Trophoblast cell (in vitro differentiated cells and primary cell): ENCODE data around the gene GOLGA5.
"Not testable (repeated sequence)": the region's sequence is repeated elsewhere in the genome, so short reads cannot be mapped to it uniquely, and the experiment has no call there.

Experiments used
- DNase-seq, 2 donors: peaks; one replicate each; pipeline ENCODE4 v3.0.0-alpha.2; 2016
- H2AFZ ChIP-seq: 2 replicates; pipeline ENCODE4 v1.6.1; 2013; ENCODE audit warnings: low read length, moderate library complexity, mild to moderate bottlenecking; ENCODE audit not compliant: insufficient read depth, poor library complexity
- H2AK5ac ChIP-seq: 2 replicates; pipeline ENCODE4 v1.6.1; 2013; ENCODE audit warnings: mild to moderate bottlenecking, low read length
- H2BK120ac ChIP-seq: 2 replicates; pipeline ENCODE4 v1.6.1; 2013; ENCODE audit warnings: low read length, mild to moderate bottlenecking, moderate library complexity; ENCODE audit not compliant: insufficient read depth, poor library complexity
- H2BK12ac ChIP-seq: 2 replicates; pipeline ENCODE4 v1.6.1; 2013; ENCODE audit warnings: mild to moderate bottlenecking, low read length, moderate library complexity
- H2BK5ac ChIP-seq: 2 replicates; pipeline ENCODE4 v1.6.1; 2013; ENCODE audit warnings: low read length, low read depth, moderate library complexity, mild to moderate bottlenecking; ENCODE audit not compliant: poor library complexity
- H3K14ac ChIP-seq: 2 replicates; pipeline ENCODE4 v1.6.1; 2013; ENCODE audit warnings: mild to moderate bottlenecking, low read length
- H3K18ac ChIP-seq: 2 replicates; pipeline ENCODE4 v1.6.1; 2013; ENCODE audit warnings: mild to moderate bottlenecking, low read length
- H3K23ac ChIP-seq: 2 replicates; pipeline ENCODE4 v1.6.1; 2013; ENCODE audit warnings: low read length
- H3K27ac ChIP-seq: 2 replicates; pipeline ENCODE4 v1.5.1; 2013; ENCODE audit warnings: low read depth, mild to moderate bottlenecking, inconsistent platforms, low read length, moderate library complexity
- H3K27me3 ChIP-seq: 2 replicates; pipeline ENCODE4 v1.6.1; 2013; ENCODE audit warnings: inconsistent platforms, mild to moderate bottlenecking, low read length, moderate library complexity; ENCODE audit not compliant: insufficient read depth
- H3K36me3 ChIP-seq, 2 experiments: 1 replicate in 1 of 2; 2 replicates in 1 of 2; pipeline ENCODE4 v1.6.1; 2013; ENCODE audit warnings: low read length in 2 of 2, mild to moderate bottlenecking in 2 of 2, moderate library complexity in 1 of 2; ENCODE audit not compliant: insufficient read depth in 2 of 2, control insufficient read depth in 1 of 2
- H3K4ac ChIP-seq: 2 replicates; pipeline ENCODE4 v1.6.1; 2013; ENCODE audit warnings: low read depth, mild to moderate bottlenecking, low read length, moderate library complexity
- H3K4me1 ChIP-seq, 2 experiments: 1 replicate in 1 of 2; 2 replicates in 1 of 2; pipeline ENCODE4 v1.6.1; 2013; ENCODE audit warnings: low read length in 2 of 2, mild to moderate bottlenecking in 2 of 2, moderate library complexity in 1 of 2; ENCODE audit not compliant: insufficient read depth in 2 of 2, control insufficient read depth in 1 of 2
- H3K4me2 ChIP-seq: 2 replicates; pipeline ENCODE4 v1.6.1; 2013; ENCODE audit warnings: inconsistent platforms, mild to moderate bottlenecking, low read length, moderate library complexity
- H3K4me3 ChIP-seq: 2 replicates; pipeline ENCODE4 v1.5.1; 2013; ENCODE audit warnings: mild to moderate bottlenecking, low read depth, low read length, inconsistent platforms
- H3K79me1 ChIP-seq: one replicate; pipeline ENCODE4 v1.6.1; 2013; ENCODE audit warnings: low read length
- H3K79me2 ChIP-seq: 2 replicates; pipeline ENCODE4 v1.6.1; 2013; ENCODE audit warnings: low read length, mild to moderate bottlenecking; ENCODE audit not compliant: control insufficient read depth, insufficient read depth, poor library complexity
- H3K9ac ChIP-seq: 2 replicates; pipeline ENCODE4 v1.6.1; 2013; ENCODE audit warnings: mild to moderate bottlenecking, low read length
- H3K9me3 ChIP-seq: 2 replicates; pipeline ENCODE4 v1.6.1; 2013; ENCODE audit warnings: low read depth, mild to moderate bottlenecking, control low read depth, inconsistent platforms, low read length; ENCODE audit not compliant: insufficient read depth
- H4K12ac ChIP-seq: 2 replicates; pipeline ENCODE4 v1.6.1; 2013; ENCODE audit warnings: low read depth, mild to moderate bottlenecking, low read length, moderate library complexity
- H4K8ac ChIP-seq: 2 replicates; pipeline ENCODE4 v1.6.1; 2013; ENCODE audit warnings: low read depth, mild to moderate bottlenecking, low read length, moderate library complexity
- H4K91ac ChIP-seq: one replicate; pipeline ENCODE4 v1.6.1; 2013; ENCODE audit warnings: low read depth, mild to moderate bottlenecking, low read length, moderate library complexity
- WGBS: extraction: QIAGEN DNeasy Blood & Tissue Kit; methylation state at CpG from one replicate; pipeline ENCODE4 v1.1.7; 2013; ENCODE audit warnings: missing lambda C conversion rate; ENCODE audit not compliant: insufficient read length, insufficient coverage; ENCODE audit errors: extremely low coverage; 5-methylcytosine and 5-hydroxymethylcytosine counted together

Gene GOLGA5

DNA sequence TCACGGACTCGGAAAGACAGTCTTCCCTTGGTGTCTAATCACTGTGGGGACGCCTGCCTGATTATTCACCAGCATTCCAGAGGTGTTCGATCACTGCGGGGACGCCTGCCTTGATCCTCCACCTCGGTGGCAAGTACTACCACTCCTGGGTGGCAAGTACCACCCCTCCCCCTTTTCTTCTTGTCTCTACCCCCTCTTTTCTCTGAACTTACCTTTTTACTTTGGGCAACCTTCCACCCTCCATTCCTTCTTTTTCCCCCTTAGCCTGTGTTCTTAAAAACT, 33.6 kb upstream of the GOLGA5 start:
- H3K27me3 ChIP-seq: no peaks in the 10 kb centered on the region
- H2BK120ac ChIP-seq: no peak overlapping the region
- no peak overlapping the region for H3K4me2 ChIP-seq
- H3K4me1 ChIP-seq: peaks cover 0 to 3% of the 10 kb centered on the region in 2 experiments
- no peak overlapping the region for H3K18ac ChIP-seq
- peak overlapping the region; percentile 33 for H4K91ac ChIP-seq
- H3K9me3 ChIP-seq: no peaks in the 10 kb centered on the region
- no peak overlapping the region for H3K4ac ChIP-seq
- no peak overlapping the region for H3K9ac ChIP-seq
- WGBS: no CpG with 5 or more reads among the region's 7 CpGs
- no peak overlapping the region for H3K4me3 ChIP-seq
- no peak overlapping the region for H2BK12ac ChIP-seq
- H2AK5ac ChIP-seq: no peak overlapping the region
- H3K79me1 ChIP-seq: no peaks in the 10 kb centered on the region
- H3K27ac ChIP-seq: no peak overlapping the region
- H2BK5ac ChIP-seq: no peak overlapping the region
- H2AFZ ChIP-seq: no peak overlapping the region
- H3K79me2 ChIP-seq: no peaks in the 10 kb centered on the region
- H3K14ac ChIP-seq: no peak overlapping the region
- H4K8ac ChIP-seq: no peak overlapping the region
- no peak overlapping the region for H4K12ac ChIP-seq
- H3K23ac ChIP-seq: no peak overlapping the region
- DNase-seq: no peak
- H3K36me3 ChIP-seq: no peaks in the 10 kb centered on the region

DNA sequence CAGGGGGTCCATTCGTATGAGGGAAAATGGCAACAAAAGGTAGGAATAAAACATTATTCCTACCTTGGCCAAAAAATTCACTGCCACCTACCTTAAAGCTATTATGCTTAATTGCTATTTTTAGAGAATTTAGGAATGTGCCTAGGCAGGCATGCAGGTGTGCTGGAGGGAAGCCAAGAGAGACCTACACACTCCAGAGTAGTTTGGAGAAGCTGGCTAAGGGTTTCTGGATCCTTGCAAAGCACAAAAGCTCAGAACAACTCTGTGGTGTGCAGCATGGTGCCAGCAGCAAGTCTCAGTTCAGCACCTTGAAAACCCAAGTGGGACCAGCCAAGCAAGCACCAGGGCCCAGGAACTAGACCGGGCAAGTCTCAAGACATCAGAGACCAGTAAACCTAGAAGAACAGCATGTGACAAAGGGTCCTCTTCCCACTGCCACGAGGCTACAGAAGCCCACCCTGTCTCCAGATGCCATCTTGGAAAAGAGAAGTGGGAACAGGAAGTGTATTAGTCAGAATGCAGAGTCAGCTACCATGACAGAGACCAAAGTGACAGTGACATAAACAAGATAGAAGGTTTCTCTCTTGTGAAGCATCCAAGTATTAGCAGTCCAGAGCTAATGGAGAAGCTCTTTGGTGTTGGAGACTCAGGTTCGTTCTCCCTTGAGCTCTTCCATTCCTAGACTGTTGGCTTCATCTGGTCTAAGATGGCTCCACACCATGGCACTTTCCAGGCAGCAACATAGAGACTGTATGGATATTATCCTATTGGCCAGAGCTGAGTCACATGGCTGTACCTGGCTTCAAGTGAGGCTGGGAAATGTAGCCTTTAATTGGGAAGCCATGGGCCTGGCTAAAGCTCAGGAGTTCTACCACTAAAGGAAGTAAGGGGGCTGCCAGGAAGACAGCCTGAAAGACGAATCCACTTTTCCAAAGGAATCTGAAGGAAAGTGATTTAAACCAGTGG, 30.2 kb upstream of the GOLGA5 start:
- H2AK5ac ChIP-seq, H3K4me1 ChIP-seq, H2BK12ac ChIP-seq, H3K27ac ChIP-seq, H4K91ac ChIP-seq, H4K12ac ChIP-seq, H3K9me3 ChIP-seq, H2BK5ac ChIP-seq, DNase-seq, H3K14ac ChIP-seq, H3K4me2 ChIP-seq, H3K9ac ChIP-seq, H3K79me2 ChIP-seq, H3K4me3 ChIP-seq, H3K4ac ChIP-seq, H2AFZ ChIP-seq, H3K36me3 ChIP-seq, H3K79me1 ChIP-seq, H3K23ac ChIP-seq, H2BK120ac ChIP-seq, H3K27me3 ChIP-seq, H4K8ac ChIP-seq, H3K18ac ChIP-seq: not testable (repeated sequence)
- WGBS: no CpG with 5 or more reads among the region's 5 CpGs

DNA sequence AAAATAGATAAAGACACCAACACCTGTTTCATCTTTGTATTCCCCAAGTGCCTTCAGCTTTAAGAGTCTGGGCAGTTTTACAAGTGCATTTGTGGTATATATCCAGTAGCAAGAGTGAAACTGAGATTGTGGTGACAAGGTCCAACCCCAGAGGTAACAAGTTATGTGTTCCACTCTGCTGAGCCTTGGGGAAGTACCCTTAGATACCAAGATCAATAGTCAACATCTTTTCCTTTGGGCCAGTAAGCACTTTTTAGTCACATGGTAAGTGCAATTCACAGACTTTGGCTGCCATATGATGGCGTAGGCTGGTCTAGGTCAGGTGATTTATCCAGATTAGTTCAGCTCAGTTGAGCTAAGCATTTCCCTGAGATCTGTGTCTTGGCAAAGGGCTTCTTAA, 25.9 kb upstream of the GOLGA5 start:
- H3K36me3 ChIP-seq, H4K12ac ChIP-seq, H3K79me1 ChIP-seq, H2BK5ac ChIP-seq, H2BK12ac ChIP-seq, H3K14ac ChIP-seq, H2BK120ac ChIP-seq, H4K8ac ChIP-seq, H4K91ac ChIP-seq, H3K27ac ChIP-seq, H3K9ac ChIP-seq, H3K23ac ChIP-seq, H3K18ac ChIP-seq, H3K4ac ChIP-seq, H3K79me2 ChIP-seq, H3K4me3 ChIP-seq, H2AK5ac ChIP-seq, H3K4me1 ChIP-seq, H2AFZ ChIP-seq, H3K27me3 ChIP-seq, H3K9me3 ChIP-seq, H3K4me2 ChIP-seq: not testable (repeated sequence)
- peak in 1 of 2 donors; percentile 17 for DNase-seq
- no CpG with 5 or more reads among the region's 1 CpG for WGBS

DNA sequence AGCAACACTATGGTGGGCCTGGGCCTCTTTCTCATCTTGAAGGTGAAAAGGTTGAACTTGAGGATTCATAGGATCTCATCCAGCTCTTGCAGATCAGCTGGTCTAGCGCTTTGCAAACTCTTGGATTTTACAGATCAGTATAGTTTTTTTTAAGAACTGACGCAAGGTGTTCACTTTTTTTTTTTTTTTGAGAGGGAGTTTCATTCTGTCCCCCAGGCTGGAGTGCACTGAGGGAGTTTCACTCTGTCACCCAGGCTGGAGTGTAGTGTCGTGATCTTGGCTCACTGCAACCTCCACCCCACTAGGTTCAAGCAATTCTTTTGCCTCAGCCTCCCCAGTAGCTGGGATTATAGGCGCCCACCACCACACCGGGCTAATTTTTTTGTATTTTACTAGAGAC, 25.3 kb upstream of the GOLGA5 start:
- Histone ChIP-seq H4K8ac (no peak overlapping the region), H4K12ac (no peak overlapping the region), H3K23ac (no peak overlapping the region), H2AFZ (no peak overlapping the region), H3K4me2 (no peak overlapping the region), H2AK5ac (no peak overlapping the region), H3K18ac (no peak overlapping the region), H3K79me2 (no peaks in the 10 kb centered on the region), H3K4me3 (no peak overlapping the region), H3K27me3 (no peaks in the 10 kb centered on the region), H3K14ac (no peak overlapping the region), H2BK12ac (no peak overlapping the region), H3K36me3 (no peaks in the 10 kb centered on the region), H3K9ac (no peak overlapping the region), H3K9me3 (no peaks in the 10 kb centered on the region), H3K4me1 (no peaks in the 10 kb centered on the region), H2BK120ac (no peak overlapping the region), H3K4ac (no peak overlapping the region), H3K27ac (no peak overlapping the region), H2BK5ac (no peak overlapping the region), H4K91ac (peak overlapping the region; percentile 14), H3K79me1 (no peaks in the 10 kb centered on the region)
- WGBS: no CpG with 5 or more reads among the region's 5 CpGs
- DNase-seq: no peak
